ENCODE results near the gene CFAP126.
"Not testable (repeated sequence)": the region's sequence is repeated elsewhere in the genome, so short reads cannot be mapped to it uniquely, and the experiment has no call there.

The CFAP126 gene, protein sequence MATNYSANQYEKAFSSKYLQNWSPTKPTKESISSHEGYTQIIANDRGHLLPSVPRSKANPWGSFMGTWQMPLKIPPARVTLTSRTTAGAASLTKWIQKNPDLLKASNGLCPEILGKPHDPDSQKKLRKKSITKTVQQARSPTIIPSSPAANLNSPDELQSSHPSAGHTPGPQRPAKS

GRCh38 chr1:161367684-161368400 is at the start of gene CFAP126:
TSS of gene CFAP126 (minus strand) at chr1:161367876. CDS start at chr1:161367868, 8 bp downstream.
- peak; percentile 22 for DNase-seq (ENCODE audit: low read depth)

GRCh38 chr1:161413050-161413449 is 45.4 kb upstream of the CFAP126 start:
- not testable (repeated sequence) for DNase-seq (ENCODE audit: low read depth)

DNA sequence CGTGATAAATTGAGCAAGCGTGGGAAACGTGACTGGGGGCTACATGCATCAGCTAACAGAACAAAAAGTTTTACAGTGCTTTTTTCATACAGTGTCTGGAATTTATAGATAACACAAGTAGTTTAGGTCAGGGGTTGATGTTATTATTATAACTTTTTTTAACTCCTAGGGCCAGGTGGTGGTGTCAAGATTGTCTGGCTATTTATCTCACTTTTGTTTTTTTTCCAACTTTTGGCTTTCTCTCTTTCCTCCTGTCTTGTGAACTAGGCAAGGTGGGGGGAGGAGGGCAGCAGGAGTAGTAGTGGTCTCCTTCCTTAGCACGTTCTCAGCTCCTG is 42.9 kb upstream of the CFAP126 start:
- DNase-seq (ENCODE audit: low read depth) = not testable (repeated sequence)

- DNase-seq (ENCODE audit: low read depth) = not testable (repeated sequence)
Observed at GRCh38 chr1:161409848-161410635, 42.4 kb upstream of the CFAP126 start.

- DNase-seq (ENCODE audit: low read depth) = no peak
Observed at GRCh38 chr1:161408429-161409052, 40.9 kb upstream of the CFAP126 start.

GRCh38 chr1:161407451-161407985 is 39.8 kb upstream of the CFAP126 start:
- DNase-seq (ENCODE audit: low read depth) = no peak

- not testable (repeated sequence) for DNase-seq (ENCODE audit: low read depth)
Observed at GRCh38 chr1:161406551-161406950, 38.9 kb upstream of the CFAP126 start.

- DNase-seq (ENCODE audit: low read depth) = no peak
Observed at GRCh38 chr1:161404051-161404597, 36.4 kb upstream of the CFAP126 start.

DNA sequence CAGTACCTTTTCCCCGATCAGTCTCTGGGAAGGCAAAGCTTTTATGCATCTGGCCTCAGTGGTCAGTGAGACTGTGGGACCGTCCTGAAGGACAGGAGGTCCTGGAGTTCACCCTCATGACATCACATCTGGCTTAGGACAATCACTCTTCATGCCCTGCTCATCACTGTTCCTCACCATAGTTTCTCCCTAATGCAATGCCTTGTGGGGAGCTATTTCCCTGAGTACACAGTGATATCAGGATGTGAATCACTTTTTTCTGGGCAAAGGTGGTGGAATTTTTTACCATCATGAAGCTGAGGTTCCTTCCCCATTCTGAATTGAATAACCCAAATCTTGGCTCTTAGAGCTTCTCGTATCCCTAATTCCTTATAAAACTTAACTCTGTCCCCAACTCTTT is 34.8 kb upstream of the CFAP126 start:
- DNase-seq (ENCODE audit: low read depth) = no peak

- DNase-seq (ENCODE audit: low read depth) = peak; percentile 88
Observed at GRCh38 chr1:161399257-161399998, 31.8 kb upstream of the CFAP126 start.

GRCh38 chr1:161398900-161399256 is 31.2 kb upstream of the CFAP126 start:
- no peak for DNase-seq (ENCODE audit: low read depth)

DNA sequence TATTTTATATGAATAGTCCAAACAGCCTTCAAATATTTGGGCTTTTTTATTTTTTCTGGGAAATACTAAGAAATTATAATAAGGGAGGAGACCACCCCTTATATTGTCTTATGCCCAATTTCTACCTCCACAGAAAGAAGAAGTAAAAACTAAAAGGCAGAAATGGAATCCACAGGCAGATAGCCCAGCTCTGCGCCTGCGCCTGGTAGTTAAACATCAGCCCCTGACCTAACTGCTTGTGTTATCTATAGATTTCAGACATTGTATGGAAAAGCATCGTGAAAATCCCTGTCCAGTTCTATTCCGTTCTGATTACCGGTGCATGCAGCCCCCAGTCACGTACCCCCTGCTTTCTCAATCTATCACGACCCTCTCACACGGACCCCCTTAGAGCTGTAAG is 29.4 kb upstream of the CFAP126 start:
- not testable (repeated sequence) for DNase-seq (ENCODE audit: low read depth)

- no peak for DNase-seq (ENCODE audit: low read depth)
Observed at GRCh38 chr1:161393151-161393550, 25.5 kb upstream of the CFAP126 start.

GRCh38 chr1:161391611-161392010 is 23.9 kb upstream of the CFAP126 start:
- DNase-seq (ENCODE audit: low read depth) = no peak

GRCh38 chr1:161391136-161391535 is 23.5 kb upstream of the CFAP126 start:
- DNase-seq (ENCODE audit: low read depth) = not testable (repeated sequence)

DNA sequence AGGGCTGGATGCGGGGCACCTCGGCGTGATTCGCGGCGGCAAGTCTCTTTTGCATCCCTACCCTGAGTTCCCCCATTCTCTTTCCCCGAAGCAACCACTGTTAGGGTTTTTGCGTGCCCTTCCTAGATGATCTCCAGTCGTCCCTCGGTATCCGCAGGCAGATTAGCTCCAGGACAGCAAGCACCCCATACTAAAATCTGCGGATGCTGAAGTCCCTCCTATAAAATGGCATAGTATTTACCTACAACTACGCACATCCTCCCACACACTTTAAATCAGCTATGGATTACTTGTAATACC is 22.8 kb upstream of the CFAP126 start:
- DNase-seq (ENCODE audit: low read depth) = no peak

GRCh38 chr1:161389691-161390558 is 22.2 kb upstream of the CFAP126 start:
- peak; percentile 90 for DNase-seq (ENCODE audit: low read depth)

- not testable (repeated sequence) for DNase-seq (ENCODE audit: low read depth)
Observed at GRCh38 chr1:161389158-161389557, 21.5 kb upstream of the CFAP126 start.

DNA sequence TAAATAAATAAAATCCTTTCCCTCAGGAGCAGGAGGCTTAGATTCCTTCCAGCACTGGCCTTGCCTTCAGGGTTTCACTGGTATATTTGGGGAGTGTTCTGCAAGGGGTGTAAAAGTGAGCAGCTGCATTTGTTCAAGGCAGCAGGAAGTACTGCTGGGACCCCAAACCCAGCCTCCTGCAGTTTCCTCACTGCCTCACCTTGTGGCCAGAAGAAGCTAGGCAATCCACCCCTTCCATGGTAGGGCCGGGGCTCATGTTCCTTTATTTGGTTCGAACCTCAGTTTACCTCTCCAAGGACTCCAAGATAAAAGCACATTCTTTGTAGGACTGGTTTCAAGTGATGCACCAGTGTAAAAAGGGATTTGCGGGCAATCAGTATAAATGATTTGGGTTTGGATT is 21.0 kb upstream of the CFAP126 start:
- DNase-seq (ENCODE audit: low read depth) = no peak

GRCh38 chr1:161382214-161383019 is 14.7 kb upstream of the CFAP126 start:
- no peak for DNase-seq (ENCODE audit: low read depth)
